Motor neuron (in vitro differentiated cells): ENCODE data around the gene ABI1. TPM values are rescaled to one million over a fixed set of nuclear protein-coding genes. Genes with fewer than 3 reads are reported as not detected.

Experiments
- total RNA-seq, 8 experiments: library from RNA; unstranded; fragments of 300-600 nt; gene quantifications; 2 replicates each; pipeline versions ENCODE4 v1.2.3 to v1.2.4, GENCODE V29; 2022

The ABI1 gene
- total RNA-seq, 8 experiments from 2014 or later, result 21.6 to 54.7 (median 23.8) TPM

Other genes with a start within 250 kb of the ABI1 start
- 10 to 100 TPM in 3 of 8 experiments, 1 to 10 TPM in 5; 6.4 to 24.6 (median 8.7) TPM for gene PDSS1, start 163.3 kb downstream of the ABI1 start, total RNA-seq
- gene ANKRD26, start 239.5 kb upstream of the ABI1 start, total RNA-seq, result 10 to 100 TPM in 6 of 8 experiments, 1 to 10 TPM in 2; 9.0 to 30.8 (median 12.2) TPM